GM12878 (cell line): ENCODE data around the gene STPG4. TPM values are rescaled to one million over a fixed set of nuclear protein-coding genes. Genes with fewer than 3 reads are reported as not detected.

Experiments used
- ATAC-seq: fragments of 200-7000 bp; cut with Tn5 transposase; 3 replicates; pipeline ENCODE4 v1.9.1; 2020; ENCODE audit warnings: mild to moderate bottlenecking, moderate library complexity
- BruUV-seq: library from RNA; stranded (reverse); fragments of 400-500 nt; replicated peaks from 2 replicates; lab custom pipeline; 2021; lab: Mats Ljungman, UMichigan
- CTCF ChIA-PET: fragments of 300-600 bp; sonication (Branson Sonifier 250); formaldehyde crosslinking; extraction: SDS; loops from one replicate; lab custom pipeline; 2021; ENCODE audit warnings: inconsistent platforms; lab: Yijun Ruan, JAX
- POLR2A ChIA-PET: fragments of 350-600 bp; formaldehyde crosslinking; extraction: SDS; loops from one replicate; lab custom pipeline; 2021; ENCODE audit warnings: inconsistent platforms; lab: Charles Lee
- RAD21 ChIA-PET: fragments of 300-600 bp; sonication (Branson Sonifier 250); formaldehyde crosslinking; loops from one replicate; lab custom pipeline; 2023; ENCODE audit warnings: antibody characterized with exemption; ENCODE audit not compliant: unreplicated experiment; lab: Charles Lee
- SMC1A ChIA-PET: fragments of 300-600 bp; sonication (Branson Sonifier 250); formaldehyde crosslinking; loops from one replicate; lab custom pipeline; 2023; ENCODE audit not compliant: unreplicated experiment, uncharacterized antibody; lab: Charles Lee
- DNase-seq: peaks from one replicate; pipeline ENCODE4 v3.0.0-alpha.2; 2011; ENCODE audit warnings: low read depth, low spot score
- FAIRE-seq: peaks from 3 replicates; lab custom pipeline; 2011; peaks lifted over from hg19 to GRCh38; lab: Jason Lieb, UNC
- H2AFZ ChIP-seq: 2 replicates; pipeline ENCODE4 v1.6.0; 2011; ENCODE audit warnings: low read depth, low read length, control low read depth; ENCODE audit not compliant: control insufficient read depth
- H3K27ac ChIP-seq: 2 replicates; pipeline ENCODE4 v1.5.1; 2011; ENCODE audit warnings: control low read depth; ENCODE audit not compliant: control insufficient read depth, insufficient read depth
- H3K27me3 ChIP-seq, 2 experiments: replicated peaks in 1 of 2; 2 replicates each; pipeline versions ENCODE4 v1.6.0 to v1.6.1; 2011; ENCODE audit warnings: low read length in 1 of 2; ENCODE audit not compliant: control insufficient read depth in 2 of 2, insufficient read depth in 2 of 2
- H3K36me3 ChIP-seq, 2 experiments: 2 replicates each; pipeline ENCODE4 v1.5.1; 2011; ENCODE audit warnings: low read length in 1 of 2; ENCODE audit not compliant: control insufficient read depth in 2 of 2, insufficient read depth in 2 of 2
- H3K4me1 ChIP-seq: 2 replicates; pipeline ENCODE4 v1.6.1; 2011; ENCODE audit warnings: mild to moderate bottlenecking, low read length, moderate library complexity, mixed read lengths; ENCODE audit not compliant: control insufficient read depth, insufficient read depth
- H3K4me2 ChIP-seq: 2 replicates; pipeline ENCODE4 v1.6.0; 2011; ENCODE audit warnings: control low read depth; ENCODE audit not compliant: control insufficient read depth, insufficient read depth
- H3K4me3 ChIP-seq: fragments of 200-600 bp; sonication (generic); 2 replicates; pipeline ENCODE4 v1.5.1; 2016
- H3K79me2 ChIP-seq: 2 replicates; pipeline ENCODE4 v1.6.0; 2011; ENCODE audit warnings: low read length; ENCODE audit not compliant: control insufficient read depth, insufficient read depth
- H3K9ac ChIP-seq: 2 replicates; pipeline ENCODE4 v1.8.0; 2011; ENCODE audit warnings: low read length, control low read depth, mixed read lengths; ENCODE audit not compliant: control insufficient read depth, insufficient read depth
- H3K9me3 ChIP-seq: replicated peaks from 3 replicates; pipeline ENCODE4 v1.5.1; 2011; ENCODE audit warnings: mild to moderate bottlenecking, low read length; ENCODE audit not compliant: control insufficient read depth, insufficient read depth
- H4K20me1 ChIP-seq: 2 replicates; pipeline ENCODE4 v1.6.0; 2011; ENCODE audit not compliant: control insufficient read depth, insufficient read depth
- CEBPZ ChIP-seq: fragments of 150-350 bp; IDR thresholded peaks from 2 replicates; pipeline ENCODE4 v1.6.1; 2016; ENCODE audit warnings: low read depth, low read length
- CTCF ChIP-seq, 3 experiments: IDR thresholded peaks in 2 of 3; conservative IDR thresholded peaks in 1 of 3; 2 replicates each; pipeline ENCODE4 v1.5.1; 2011; ENCODE audit warnings: low read depth in 3 of 3, low read length in 3 of 3, mild to moderate bottlenecking in 3 of 3, control low read depth in 2 of 3, moderate library complexity in 2 of 3, inconsistent platforms in 1 of 3, mixed read lengths in 1 of 3; ENCODE audit not compliant: control insufficient read depth in 2 of 3, insufficient read depth in 1 of 3; ENCODE audit errors: extremely low read depth in 1 of 3
- EP300 ChIP-seq, 2 experiments: fragments of 150-350 bp in 1 of 2; IDR thresholded peaks; 2 replicates each; pipeline ENCODE4 v1.6.1; 2011 to 2012; ENCODE audit warnings: low read depth in 2 of 2, low read length in 2 of 2, borderline replicate concordance in 1 of 2, improper control_type of control experiment in 1 of 2, inconsistent platforms in 1 of 2; ENCODE audit not compliant: control insufficient read depth in 1 of 2
- MYC ChIP-seq: IDR thresholded peaks from 2 replicates; pipeline ENCODE4 v1.6.1; 2011; ENCODE audit warnings: mild to moderate bottlenecking, low read length, moderate library complexity, inconsistent platforms; ENCODE audit not compliant: insufficient read depth, insufficient replicate concordance, insufficient read length, severe bottlenecking
- TAF1 ChIP-seq: IDR thresholded peaks from 2 replicates; pipeline ENCODE4 v1.6.1; 2011; ENCODE audit warnings: mild to moderate bottlenecking, low read depth, low read length, borderline replicate concordance
- WGBS: methylation state at CpG from one replicate; pipeline ENCODE4 v1.1.6; 2016; ENCODE audit warnings: low lambda C conversion rate; ENCODE audit not compliant: insufficient replicate concordance, insufficient coverage; ENCODE audit errors: missing lambda C conversion rate; 5-methylcytosine and 5-hydroxymethylcytosine counted together
- in situ Hi-C: fragments of 300-500 bp; cut with MboI; formaldehyde crosslinking; loops from 9 replicates; pipeline ENCODE4 v1.14.3; 2018; ENCODE audit warnings: mixed read lengths
- intact Hi-C: fragments of 100-400 bp; cut with micrococcal nuclease; formaldehyde crosslinking; loops from one replicate; pipeline ENCODE4 v1.14.2; 2022; ENCODE audit not compliant: unreplicated experiment
- polyA plus RNA-seq, 11 experiments: library from polyadenylated mRNA; depleted of rRNA in 4 of 11; unstranded in 6 of 11; stranded (reverse) in 5 of 11; fragments of >200 nt; fragmentation: Nextera tagmentation in 4 of 11; fragmentation: Illumina TruSeq in 1 of 11; extraction: Ambion mirVana in 4 of 11; extraction: Trizol in 1 of 11; gene quantifications; 1 replicate in 1 of 11; 2 replicates in 10 of 11; pipeline versions ENCODE4 v1.2.1 to v1.2.3, GENCODE V29; 2011 to 2016; ENCODE audit warnings: inconsistent platforms in 2 of 11, missing spikeins in 2 of 11, low read depth in 1 of 11
- total RNA-seq, 4 experiments: library from RNA; depleted of rRNA in 3 of 4; stranded (reverse); fragments of >200 nt in 3 of 4; fragmentation: Illumina TruSeq in 1 of 4; extraction: Trizol in 1 of 4; gene quantifications; 2 replicates each; pipeline versions ENCODE4 v1.2.1 to v1.2.3, GENCODE V29; 2013 to 2021

The STPG4 gene
- total and polyA plus RNA-seq, 10 of the 15 experiments (the other 5 are each of a cell fraction or from before 2014, with no cell fraction given) = 0.10 to 0.29 (median 0.19) TPM; not detected in 3

GRCh38 chr2:47061944-47062678, 93.0 kb downstream of the STPG4 start (continued):
- TF ChIP-seq CEBPZ (no peak), MYC (no peak), EP300 (IDR thresholded peaks at IDR 0.05; ENCODE audit: borderline replicate concordance in 1 of 2, control insufficient read depth in 1 of 2, low read depth in 2 of 2, low read length in 2 of 2) (no peak), TAF1 (no peak)

GRCh38 chr2:47060652-47061170, 94.4 kb downstream of the STPG4 start:
- H3K9ac ChIP-seq = no peak overlapping the region
- no TSS peak for BruUV-seq
- FAIRE-seq (no peak), ATAC-seq (no peak), DNase-seq (no peak)
- ChIA-PET POLR2A (no interaction called here), CTCF (no interaction called here), RAD21 (no interaction called here), SMC1A (no interaction called here)
- intact Hi-C loops = no loop called here
- H3K9me3 ChIP-seq = no peaks in the 10 kb centered on the region
- peaks cover 8 to 14% of the 10 kb centered on the region in 2 experiments; a peak in 3 of 4 replicates for H3K36me3 ChIP-seq
- no peaks in the 10 kb centered on the region for H3K79me2 ChIP-seq
- no peak for TF ChIP-seq CTCF (IDR thresholded peaks at IDR 0.05 in 2 of 3, conservative IDR thresholded peaks at IDR 0.05 in 1 of 3; ENCODE audit: control insufficient read depth in 2 of 3, extremely low read depth in 1 of 3, insufficient read depth in 1 of 3, low read depth in 3 of 3, low read length in 3 of 3)
- in situ Hi-C loops = no loop called here
- H3K4me2 ChIP-seq = no peak overlapping the region
- H3K4me3 ChIP-seq = no peak overlapping the region
- 96% methylated on average over 11 of the region's 11 CpGs for WGBS
- H3K27me3 ChIP-seq = no peaks in the 10 kb centered on the region
- peaks cover 10% of the 10 kb centered on the region for H3K4me1 ChIP-seq
- H2AFZ ChIP-seq = no peak overlapping the region
- H3K27ac ChIP-seq = no peak overlapping the region
- H4K20me1 ChIP-seq = no peaks in the 10 kb centered on the region
